Measurements from ENCODE around the gene CACNA1C.

Gene CACNA1C

GRCh38 chr12:2271961-2272360 lies 219.2 kb downstream of the CACNA1C start:
- DNase-seq (ENCODE audit: low read depth), result no peak
- TF ChIP-seq CTCF (IDR thresholded peaks at IDR 0.05; ENCODE audit: insufficient read depth, low read depth, low read length, missing control alignments), result no peak
- H3K4me3 ChIP-seq (ENCODE audit: low read length), result no peak overlapping the region

GRCh38 chr12:2273288-2273687 lies 220.5 kb downstream of the CACNA1C start:
- TF ChIP-seq CTCF (IDR thresholded peaks at IDR 0.05; ENCODE audit: insufficient read depth, low read depth, low read length, missing control alignments), result no peak
- H3K4me3 ChIP-seq (ENCODE audit: low read length), result no peak overlapping the region
- no peak for DNase-seq (ENCODE audit: low read depth)

- no peak for TF ChIP-seq CTCF (IDR thresholded peaks at IDR 0.05; ENCODE audit: insufficient read depth, low read depth, low read length, missing control alignments)
These were observed 221.0 kb downstream of the CACNA1C start for GRCh38 chr12:2273751-2274150.

GRCh38 chr12:2274733-2275132 lies 221.9 kb downstream of the CACNA1C start:
- no peak for DNase-seq (ENCODE audit: low read depth)
- no peak overlapping the region for H3K4me3 ChIP-seq (ENCODE audit: low read length)
- no peak for TF ChIP-seq CTCF (IDR thresholded peaks at IDR 0.05; ENCODE audit: insufficient read depth, low read depth, low read length, missing control alignments)

More at GRCh38 chr12:2273751-2274150, 221.0 kb downstream of the CACNA1C start:
- no peak for DNase-seq (ENCODE audit: low read depth)
- H3K4me3 ChIP-seq (ENCODE audit: low read length), result no peak overlapping the region

GRCh38 chr12:2276288-2277033 lies 223.7 kb downstream of the CACNA1C start:
- TF ChIP-seq CTCF (IDR thresholded peaks at IDR 0.05; ENCODE audit: insufficient read depth, low read depth, low read length, missing control alignments), result no peak
- no peak for DNase-seq (ENCODE audit: low read depth)
- H3K4me3 ChIP-seq (ENCODE audit: low read length), result no peak overlapping the region

GRCh38 chr12:2277492-2278155 lies 224.8 kb downstream of the CACNA1C start:
- H3K4me3 ChIP-seq (ENCODE audit: low read length), result no peak overlapping the region
- no peak for DNase-seq (ENCODE audit: low read depth)
- no peak for TF ChIP-seq CTCF (IDR thresholded peaks at IDR 0.05; ENCODE audit: insufficient read depth, low read depth, low read length, missing control alignments)

Data from epithelial cell of esophagus (primary cell).